ENCODE results near the gene KRT79. TPM values are rescaled to one million over a fixed set of nuclear protein-coding genes. Genes with fewer than 3 reads are reported as not detected.

The KRT79 gene
- total and polyA plus RNA-seq, 8 donors = 0.15 TPM; not detected in 7

GRCh38 chr12:52774629-52775250 is 59.4 kb downstream of the KRT79 start:
- no peak overlapping the region for H3K4me3 ChIP-seq
- no peak overlapping the region for H3K27ac ChIP-seq
- TF ChIP-seq, protein P1, sequence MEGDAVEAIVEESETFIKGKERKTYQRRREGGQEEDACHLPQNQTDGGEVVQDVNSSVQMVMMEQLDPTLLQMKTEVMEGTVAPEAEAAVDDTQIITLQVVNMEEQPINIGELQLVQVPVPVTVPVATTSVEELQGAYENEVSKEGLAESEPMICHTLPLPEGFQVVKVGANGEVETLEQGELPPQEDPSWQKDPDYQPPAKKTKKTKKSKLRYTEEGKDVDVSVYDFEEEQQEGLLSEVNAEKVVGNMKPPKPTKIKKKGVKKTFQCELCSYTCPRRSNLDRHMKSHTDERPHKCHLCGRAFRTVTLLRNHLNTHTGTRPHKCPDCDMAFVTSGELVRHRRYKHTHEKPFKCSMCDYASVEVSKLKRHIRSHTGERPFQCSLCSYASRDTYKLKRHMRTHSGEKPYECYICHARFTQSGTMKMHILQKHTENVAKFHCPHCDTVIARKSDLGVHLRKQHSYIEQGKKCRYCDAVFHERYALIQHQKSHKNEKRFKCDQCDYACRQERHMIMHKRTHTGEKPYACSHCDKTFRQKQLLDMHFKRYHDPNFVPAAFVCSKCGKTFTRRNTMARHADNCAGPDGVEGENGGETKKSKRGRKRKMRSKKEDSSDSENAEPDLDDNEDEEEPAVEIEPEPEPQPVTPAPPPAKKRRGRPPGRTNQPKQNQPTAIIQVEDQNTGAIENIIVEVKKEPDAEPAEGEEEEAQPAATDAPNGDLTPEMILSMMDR (IDR thresholded peaks at IDR 0.05) = no peak
- no peak for TF ChIP-seq POLR2A (IDR thresholded peaks at IDR 0.05)
- no peak for TF ChIP-seq POLR2AphosphoS5 (IDR thresholded peaks at IDR 0.05)
- no peak for TF ChIP-seq EP300 (IDR thresholded peaks at IDR 0.05)
- no peaks in the 10 kb centered on the region for H3K9me3 ChIP-seq
- H3K27me3 ChIP-seq = peaks cover 0 to 26% (median 0%) of the 10 kb centered on the region in 3 donors
- no peak for DNase-seq
- no peaks in the 10 kb centered on the region for H3K4me1 ChIP-seq
- no peaks in the 10 kb centered on the region for H3K36me3 ChIP-seq
- 65 to 82% (median 74%) methylated on average over 4 to 8 of the region's 8 CpGs for WGBS, 5 donors
- intact Hi-C loops (cut with DNase I; ENCODE audit: low total_unique reads) = no loop called here

- peaks cover 0 to 22% (median 0%) of the 10 kb centered on the region in 3 donors for H3K27me3 ChIP-seq
- no peak for DNase-seq
- H3K27ac ChIP-seq = no peak overlapping the region
- H3K4me1 ChIP-seq = no peaks in the 10 kb centered on the region
- intact Hi-C loops (cut with DNase I; ENCODE audit: low total_unique reads) = no loop called here
- 52 to 74% (median 65%) methylated on average over 3 of the region's 3 CpGs for WGBS, 5 donors
- H3K36me3 ChIP-seq = no peaks in the 10 kb centered on the region
- TF ChIP-seq POLR2A (IDR thresholded peaks at IDR 0.05) = no peak
- TF ChIP-seq, protein P1 (IDR thresholded peaks at IDR 0.05) = no peak
- H3K4me3 ChIP-seq = no peak overlapping the region
- no peaks in the 10 kb centered on the region for H3K9me3 ChIP-seq
Observed at GRCh38 chr12:52772772-52773171, 61.3 kb downstream of the KRT79 start.

- no peaks in the 10 kb centered on the region for H3K9me3 ChIP-seq
- 74 to 97% (median 88%) methylated on average over 3 to 4 of the region's 4 CpGs for WGBS, 5 donors
- intact Hi-C loops (cut with DNase I; ENCODE audit: low total_unique reads) = no loop called here
Observed at GRCh38 chr12:52772188-52772587, 61.9 kb downstream of the KRT79 start.

GRCh38 chr12:52771505-52771904 is 62.6 kb downstream of the KRT79 start:
- Histone ChIP-seq H3K36me3 (no peaks in the 10 kb centered on the region), H3K4me1 (no peaks in the 10 kb centered on the region), H3K27ac (no peak overlapping the region), H3K9me3 (no peaks in the 10 kb centered on the region), H3K4me3 (no peak overlapping the region), H3K27me3 (peaks cover 0 to 9% (median 0%) of the 10 kb centered on the region in 3 donors)
- intact Hi-C loops (cut with DNase I; ENCODE audit: low total_unique reads) = no loop called here
- TF ChIP-seq POLR2A (IDR thresholded peaks at IDR 0.05) (no peak), EP300 (IDR thresholded peaks at IDR 0.05) (no peak), POLR2AphosphoS5 (IDR thresholded peaks at IDR 0.05) (no peak)
- TF ChIP-seq, protein P1 (IDR thresholded peaks at IDR 0.05) = no peak
- no peak for DNase-seq
- WGBS, 5 donors = 61 to 80% (median 74%) methylated on average over 4 of the region's 4 CpGs

More at GRCh38 chr12:52772188-52772587, 61.9 kb downstream of the KRT79 start:
- TF ChIP-seq, protein P1 (IDR thresholded peaks at IDR 0.05) = no peak
- TF ChIP-seq EP300 (IDR thresholded peaks at IDR 0.05) (no peak), POLR2A (IDR thresholded peaks at IDR 0.05) (no peak), POLR2AphosphoS5 (IDR thresholded peaks at IDR 0.05) (no peak)
- no peak for DNase-seq
- H3K36me3 ChIP-seq = no peaks in the 10 kb centered on the region
- no peak overlapping the region for H3K4me3 ChIP-seq
- peaks cover 0 to 16% (median 0%) of the 10 kb centered on the region in 3 donors for H3K27me3 ChIP-seq
- no peaks in the 10 kb centered on the region for H3K4me1 ChIP-seq
- H3K27ac ChIP-seq = no peak overlapping the region

Small RNA genes within 50 kb of the gene (small RNA-seq; reads per million reads assigned to genes)
- gene AC107016.2 = 0 reads per million in 4 donors

Other genes with a start within 250 kb of the KRT79 start
- not detected for gene KRT72, start 232.8 kb downstream of the KRT79 start, total RNA-seq
- not detected for gene KRT72, start 232.8 kb downstream of the KRT79 start, polyA plus RNA-seq
- not detected for gene KRT73, start 215.8 kb downstream of the KRT79 start, total RNA-seq
- not detected for gene KRT73, start 215.8 kb downstream of the KRT79 start, polyA plus RNA-seq
- gene KRT2, start 182.1 kb downstream of the KRT79 start, total RNA-seq = not detected
- not detected for gene KRT2, start 182.1 kb downstream of the KRT79 start, polyA plus RNA-seq
- 10 to 100 TPM in 1 of 5 donors, 1 to 10 TPM in 1, under 1 TPM in 1, not detected in 2; 0.37 to 27.8 (median 7.6) TPM for gene KRT1, start 153.9 kb downstream of the KRT79 start, total RNA-seq
- not detected for gene KRT1, start 153.9 kb downstream of the KRT79 start, polyA plus RNA-seq
- gene KRT77, start 130.8 kb downstream of the KRT79 start, total RNA-seq = not detected
- gene KRT77, start 130.8 kb downstream of the KRT79 start, polyA plus RNA-seq = under 1 TPM in 1 of 3 donors, not detected in 2; 0.03 TPM
- not detected for gene KRT76, start 57.0 kb downstream of the KRT79 start, total RNA-seq
- gene KRT76, start 57.0 kb downstream of the KRT79 start, polyA plus RNA-seq = not detected
- gene KRT3, start 38.2 kb downstream of the KRT79 start, total RNA-seq = not detected
- under 1 TPM in 1 of 3 donors, not detected in 2; 0.53 TPM for gene KRT3, start 38.2 kb downstream of the KRT79 start, polyA plus RNA-seq
- gene KRT4, start 20.2 kb downstream of the KRT79 start, total RNA-seq = 1 to 10 TPM in 2 of 5 donors, not detected in 3; 5.1 to 8.0 TPM
- gene KRT4, start 20.2 kb downstream of the KRT79 start, polyA plus RNA-seq = 1,000 to 10,000 TPM in 1 of 3 donors, 10 to 100 TPM in 1, not detected in 1; 14.4 to 2,693 TPM
- gene KRT78, start 14.7 kb upstream of the KRT79 start, total RNA-seq = under 1 TPM in 1 of 5 donors, not detected in 4; 0.73 TPM
- gene KRT78, start 14.7 kb upstream of the KRT79 start, polyA plus RNA-seq = 10 to 100 TPM in 1 of 3 donors, under 1 TPM in 1, not detected in 1; 0.76 to 98.0 TPM
- gene KRT8, start 70.8 kb upstream of the KRT79 start, total RNA-seq = 1,000 to 10,000 TPM in 1 of 5 donors, 100 to 1,000 TPM in 3, 10 to 100 TPM in 1; 71.2 to 1,740 (median 566) TPM
- 1,000 to 10,000 TPM in 1 of 3 donors, 100 to 1,000 TPM in 2; 361 to 1,687 (median 767) TPM for gene KRT8, start 70.8 kb upstream of the KRT79 start, polyA plus RNA-seq
- 100 to 1,000 TPM in 4 of 5 donors, 10 to 100 TPM in 1; 68.3 to 648 (median 309) TPM for gene KRT18, start 114.8 kb upstream of the KRT79 start, total RNA-seq
- 100 to 1,000 TPM; 369 to 525 (median 391) TPM for gene KRT18, start 114.8 kb upstream of the KRT79 start, polyA plus RNA-seq
- gene EIF4B, start 172.1 kb upstream of the KRT79 start, total RNA-seq = 100 to 1,000 TPM; 319 to 833 (median 400) TPM
- gene EIF4B, start 172.1 kb upstream of the KRT79 start, polyA plus RNA-seq = 100 to 1,000 TPM; 101 to 262 (median 179) TPM
- 100 to 1,000 TPM in 2 of 5 donors, 10 to 100 TPM in 3; 38.5 to 164 (median 44.2) TPM for gene TNS2, start 215.8 kb upstream of the KRT79 start, total RNA-seq
- gene TNS2, start 215.8 kb upstream of the KRT79 start, polyA plus RNA-seq = 100 to 1,000 TPM in 1 of 3 donors, 10 to 100 TPM in 2; 71.0 to 104 (median 76.5) TPM
- 10 to 100 TPM; 17.8 to 99.8 (median 50.9) TPM for gene SPRYD3, start 245.1 kb upstream of the KRT79 start, total RNA-seq
- 10 to 100 TPM; 26.3 to 30.5 (median 29.8) TPM for gene SPRYD3, start 245.1 kb upstream of the KRT79 start, polyA plus RNA-seq

Data from stomach (tissue), 9 donors.